OCI-LY7 (cell line): Measurements from ENCODE around the gene SPTB. TPM values are rescaled to one million over a fixed set of nuclear protein-coding genes. Genes with fewer than 3 reads are reported as not detected.
A peak's percentile ranks its signal among the peaks of the same experiment; 100 is the strongest.

Experiments used
- BruUV-seq: library from RNA; stranded (reverse); fragments of 400-500 nt; replicated peaks from 2 replicates; lab custom pipeline; 2021; lab: Mats Ljungman, UMichigan
- CTCF ChIA-PET: fragments of 300-600 bp; sonication (Branson Sonifier 250); formaldehyde crosslinking; loops from one replicate; lab custom pipeline; 2022; ENCODE audit warnings: antibody characterized with exemption; ENCODE audit not compliant: unreplicated experiment; lab: Charles Lee
- POLR2A ChIA-PET: fragments of 300-600 bp; sonication (Branson Sonifier 250); formaldehyde crosslinking; loops from one replicate; lab custom pipeline; 2022; ENCODE audit warnings: antibody characterized with exemption; lab: Charles Lee
- DNase-seq: peaks from one replicate; pipeline ENCODE4 v3.0.0-alpha.2; 2015; ENCODE audit warnings: low spot score
- H2AFZ ChIP-seq: fragments of 200-600 bp; sonication (generic), shearing (Covaris generic); 2 replicates; pipeline ENCODE4 v1.6.1; 2014; ENCODE audit warnings: mild to moderate bottlenecking, antibody characterized with exemption, low read length, moderate library complexity
- H3K27ac ChIP-seq: fragments of 200-600 bp; sonication (generic); 2 replicates; pipeline ENCODE4 v1.5.1; 2014; ENCODE audit warnings: mixed run types, low read depth, mild to moderate bottlenecking, moderate library complexity, low read length, inconsistent platforms; ENCODE audit not compliant: poor library complexity, severe bottlenecking
- H3K36me3 ChIP-seq: fragments of 200-600 bp; sonication (generic); 2 replicates; pipeline ENCODE4 v1.6.1; 2014; ENCODE audit warnings: mild to moderate bottlenecking, antibody characterized with exemption, low read length, moderate library complexity, mixed read lengths; ENCODE audit not compliant: insufficient read depth
- H3K4me1 ChIP-seq: fragments of 200-600 bp; sonication (generic); 2 replicates; pipeline ENCODE4 v1.5.1; 2014; ENCODE audit warnings: mild to moderate bottlenecking, low read length; ENCODE audit not compliant: insufficient read depth, poor library complexity, severe bottlenecking
- H3K4me2 ChIP-seq: fragments of 200-600 bp; sonication (generic); 2 replicates; pipeline ENCODE4 v1.6.1; 2014; ENCODE audit warnings: mild to moderate bottlenecking, low read length
- H3K4me3 ChIP-seq: fragments of 200-600 bp; sonication (generic); 2 replicates; pipeline ENCODE4 v1.5.1; 2014; ENCODE audit warnings: mild to moderate bottlenecking, low read depth, low read length; ENCODE audit not compliant: poor library complexity, severe bottlenecking
- H3K79me2 ChIP-seq: fragments of 200-600 bp; sonication (generic); 2 replicates; pipeline ENCODE4 v1.6.1; 2016; ENCODE audit warnings: low read depth, mild to moderate bottlenecking, low read length, moderate library complexity, mixed read lengths; ENCODE audit not compliant: insufficient read depth
- H3K9me2 ChIP-seq: fragments of 200-600 bp; sonication (generic); 2 replicates; pipeline ENCODE4 v1.6.1; 2016; ENCODE audit warnings: mild to moderate bottlenecking, low read length, mixed read lengths; ENCODE audit not compliant: insufficient read depth
- H3K9me3 ChIP-seq: fragments of 200-600 bp; sonication (generic); 2 replicates; pipeline ENCODE4 v1.6.1; 2014; ENCODE audit warnings: mild to moderate bottlenecking, mixed run types, low read length, mixed read lengths
- H4K20me1 ChIP-seq: fragments of 200-600 bp; sonication (generic); 2 replicates; pipeline ENCODE4 v1.6.1; 2014; ENCODE audit warnings: mild to moderate bottlenecking, antibody characterized with exemption, low read length, moderate library complexity, mixed read lengths; ENCODE audit not compliant: insufficient read depth
- EZH2phosphoT487 ChIP-seq: fragments of 200-600 bp; sonication (generic); IDR thresholded peaks from 2 replicates; pipeline ENCODE4 v1.6.1; 2018; ENCODE audit warnings: low read depth, borderline replicate concordance, mild to moderate bottlenecking, mixed run types, antibody characterized with exemption, low read length, moderate library complexity, mixed read lengths
- intact Hi-C: fragments of 100-400 bp; cut with micrococcal nuclease; formaldehyde crosslinking; loops from one replicate; pipeline ENCODE4 v1.10.0; 2022; ENCODE audit not compliant: unreplicated experiment
- total RNA-seq, 2 experiments: library from RNA; depleted of rRNA in 1 of 2; stranded (reverse); fragments of >200 nt in 1 of 2; shearing (Covaris generic) in 1 of 2; gene quantifications; 2 replicates each; pipeline ENCODE4 v1.2.3, GENCODE V29; 2014 to 2022
- TF ChIP-seq, protein P1 (sequence below): fragments of 200-600 bp; sonication (generic); conservative IDR thresholded peaks from 2 replicates; pipeline ENCODE4 v1.5.1; 2014; ENCODE audit warnings: mild to moderate bottlenecking, antibody characterized with exemption, low read length, moderate library complexity, mixed read lengths

Gene SPTB
- total RNA-seq, 2 experiments from 2014 or later: not detected

DNA sequence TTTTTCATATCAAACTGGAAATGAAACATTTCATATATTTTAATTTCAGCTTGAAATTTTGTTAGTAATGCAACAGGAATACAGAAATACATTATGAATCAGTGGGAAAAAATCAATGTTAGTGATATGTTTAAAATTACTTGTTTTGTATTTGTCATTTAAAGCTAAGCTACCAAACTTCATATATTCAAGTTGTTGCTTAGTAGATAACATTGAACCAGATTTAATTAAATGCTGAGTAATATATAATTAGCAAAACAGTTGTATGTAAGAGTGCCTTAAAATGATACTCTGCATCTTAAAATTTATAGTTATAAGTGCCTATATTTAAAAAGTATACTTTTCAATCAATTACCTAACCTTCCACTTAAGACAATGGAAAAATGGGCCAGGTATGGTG is 39.5 kb upstream of the SPTB start:
- H3K27ac ChIP-seq: no peak overlapping the region
- peaks cover 78% of the 10 kb centered on the region for H3K79me2 ChIP-seq
- peaks cover 27% of the 10 kb centered on the region; the same call in 1 of the 2 replicates for H4K20me1 ChIP-seq
- H3K36me3 ChIP-seq: peaks cover 43% of the 10 kb centered on the region
- H3K9me3 ChIP-seq: no peaks in the 10 kb centered on the region
- intact Hi-C loops: no loop called here
- H3K9me2 ChIP-seq: no peaks in the 10 kb centered on the region
- H3K4me1 ChIP-seq: peaks cover 12% of the 10 kb centered on the region
- H3K4me2 ChIP-seq: no peak overlapping the region
- H2AFZ ChIP-seq: no peak overlapping the region
- ChIA-PET CTCF (no interaction called here), POLR2A (no interaction called here)
- TF ChIP-seq, protein P1, sequence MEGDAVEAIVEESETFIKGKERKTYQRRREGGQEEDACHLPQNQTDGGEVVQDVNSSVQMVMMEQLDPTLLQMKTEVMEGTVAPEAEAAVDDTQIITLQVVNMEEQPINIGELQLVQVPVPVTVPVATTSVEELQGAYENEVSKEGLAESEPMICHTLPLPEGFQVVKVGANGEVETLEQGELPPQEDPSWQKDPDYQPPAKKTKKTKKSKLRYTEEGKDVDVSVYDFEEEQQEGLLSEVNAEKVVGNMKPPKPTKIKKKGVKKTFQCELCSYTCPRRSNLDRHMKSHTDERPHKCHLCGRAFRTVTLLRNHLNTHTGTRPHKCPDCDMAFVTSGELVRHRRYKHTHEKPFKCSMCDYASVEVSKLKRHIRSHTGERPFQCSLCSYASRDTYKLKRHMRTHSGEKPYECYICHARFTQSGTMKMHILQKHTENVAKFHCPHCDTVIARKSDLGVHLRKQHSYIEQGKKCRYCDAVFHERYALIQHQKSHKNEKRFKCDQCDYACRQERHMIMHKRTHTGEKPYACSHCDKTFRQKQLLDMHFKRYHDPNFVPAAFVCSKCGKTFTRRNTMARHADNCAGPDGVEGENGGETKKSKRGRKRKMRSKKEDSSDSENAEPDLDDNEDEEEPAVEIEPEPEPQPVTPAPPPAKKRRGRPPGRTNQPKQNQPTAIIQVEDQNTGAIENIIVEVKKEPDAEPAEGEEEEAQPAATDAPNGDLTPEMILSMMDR: no peak
- TF ChIP-seq EZH2phosphoT487: no peak
- no peak overlapping the region for H3K4me3 ChIP-seq
- BruUV-seq: no TSS peak
- no peak for DNase-seq

DNA sequence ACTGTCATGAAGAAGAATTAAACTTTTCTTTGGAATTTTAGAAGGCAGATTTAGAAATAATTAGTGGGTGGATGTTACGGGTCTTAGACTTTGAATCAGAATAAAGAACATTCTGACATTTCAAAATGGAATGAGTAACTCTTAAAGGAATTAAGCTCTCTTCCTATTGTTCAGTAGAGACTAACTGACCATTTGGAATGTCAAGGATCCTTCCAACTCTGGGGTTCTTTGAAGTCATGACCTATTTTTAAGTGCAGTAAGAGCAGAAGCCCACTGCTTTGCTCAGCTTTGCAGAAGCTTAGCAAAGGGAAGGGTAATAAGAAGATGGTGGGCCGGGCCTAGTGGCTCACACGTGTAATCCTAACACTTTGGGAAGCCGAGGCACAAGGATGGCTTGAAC is 38.5 kb upstream of the SPTB start:
- Histone ChIP-seq H3K36me3 (peaks cover 37% of the 10 kb centered on the region), H3K9me3 (no peaks in the 10 kb centered on the region), H3K4me1 (peaks cover 16% of the 10 kb centered on the region), H2AFZ (no peak overlapping the region), H3K9me2 (no peaks in the 10 kb centered on the region), H3K4me2 (no peak overlapping the region), H3K79me2 (peaks cover 75% of the 10 kb centered on the region), H4K20me1 (peaks cover 27% of the 10 kb centered on the region; the same call in 1 of the 2 replicates), H3K4me3 (no peak overlapping the region), H3K27ac (no peak overlapping the region)
- intact Hi-C loops: no loop called here
- ChIA-PET CTCF (no interaction called here), POLR2A (interaction anchor here (0.6 to 1.6 kb wide), 2 partner anchors 15 to 1052 kb away, joined by 3 to 7 read pairs; no protein-coding TSS in a partner anchor)
- TF ChIP-seq, protein P1: no peak
- no peak for TF ChIP-seq EZH2phosphoT487
- DNase-seq: no peak
- no TSS peak for BruUV-seq

DNA sequence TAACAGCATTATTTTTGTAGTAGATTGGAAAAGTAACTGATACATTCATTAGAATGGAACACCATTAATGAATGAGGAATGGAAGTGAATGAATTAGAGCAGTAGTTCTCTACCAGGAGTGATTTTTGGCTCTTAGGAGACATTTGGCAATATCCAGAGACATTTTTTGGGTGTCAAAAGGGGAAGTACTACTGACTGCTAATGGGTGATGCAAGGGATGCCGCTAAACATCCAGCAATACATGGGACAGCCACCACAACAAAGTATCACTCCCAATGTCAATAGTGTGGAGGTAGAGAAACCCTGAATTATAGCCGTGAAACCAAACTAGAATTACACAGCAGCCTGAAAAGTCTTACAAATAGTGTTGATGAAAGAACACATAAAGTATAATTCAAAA is 36.1 kb upstream of the SPTB start:
- Histone ChIP-seq H3K27ac (no peak overlapping the region), H4K20me1 (peaks cover 27% of the 10 kb centered on the region; the same call in 1 of the 2 replicates), H3K4me1 (peaks cover 16% of the 10 kb centered on the region), H3K4me3 (peak overlapping the region; percentile 91), H3K36me3 (peaks cover 29% of the 10 kb centered on the region), H3K4me2 (peak overlapping the region; percentile 86), H3K79me2 (peaks cover 62% of the 10 kb centered on the region), H2AFZ (no peak overlapping the region), H3K9me3 (no peaks in the 10 kb centered on the region), H3K9me2 (no peaks in the 10 kb centered on the region)
- no TSS peak for BruUV-seq
- ChIA-PET POLR2A (interaction anchor here (0.6 to 1.8 kb wide), 2 partner anchors 9 to 99 kb away, joined by 4 to 14 read pairs; no protein-coding TSS in a partner anchor), CTCF (no interaction called here)
- DNase-seq: peak; percentile 15
- intact Hi-C loops: no loop called here
- TF ChIP-seq, protein P1: no peak
- no peak for TF ChIP-seq EZH2phosphoT487
